ENCODE data around the gene PUM1.

GRCh38 chr1:30899577-30900389 lies 165.7 kb downstream of the PUM1 start:
- TF ChIP-seq, protein P1, sequence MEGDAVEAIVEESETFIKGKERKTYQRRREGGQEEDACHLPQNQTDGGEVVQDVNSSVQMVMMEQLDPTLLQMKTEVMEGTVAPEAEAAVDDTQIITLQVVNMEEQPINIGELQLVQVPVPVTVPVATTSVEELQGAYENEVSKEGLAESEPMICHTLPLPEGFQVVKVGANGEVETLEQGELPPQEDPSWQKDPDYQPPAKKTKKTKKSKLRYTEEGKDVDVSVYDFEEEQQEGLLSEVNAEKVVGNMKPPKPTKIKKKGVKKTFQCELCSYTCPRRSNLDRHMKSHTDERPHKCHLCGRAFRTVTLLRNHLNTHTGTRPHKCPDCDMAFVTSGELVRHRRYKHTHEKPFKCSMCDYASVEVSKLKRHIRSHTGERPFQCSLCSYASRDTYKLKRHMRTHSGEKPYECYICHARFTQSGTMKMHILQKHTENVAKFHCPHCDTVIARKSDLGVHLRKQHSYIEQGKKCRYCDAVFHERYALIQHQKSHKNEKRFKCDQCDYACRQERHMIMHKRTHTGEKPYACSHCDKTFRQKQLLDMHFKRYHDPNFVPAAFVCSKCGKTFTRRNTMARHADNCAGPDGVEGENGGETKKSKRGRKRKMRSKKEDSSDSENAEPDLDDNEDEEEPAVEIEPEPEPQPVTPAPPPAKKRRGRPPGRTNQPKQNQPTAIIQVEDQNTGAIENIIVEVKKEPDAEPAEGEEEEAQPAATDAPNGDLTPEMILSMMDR (IDR thresholded peaks at IDR 0.05; ENCODE audit: low read depth, low read length, poor library complexity, severe bottlenecking), result no peak
- TF ChIP-seq EZH2phosphoT487 (IDR thresholded peaks at IDR 0.05; ENCODE audit: borderline replicate concordance, low read length), result no peak
